WTC11 (cell line): Measurements from ENCODE around the gene PLXDC1. TPM values are rescaled to one million over a fixed set of nuclear protein-coding genes. Genes with fewer than 3 reads are reported as not detected.

ENCODE experiments used
- ATAC-seq: fragments of 200-7000 bp; cut with Tn5 transposase; 2 replicates; pipeline ENCODE4 v1.10.0; 2021; ENCODE audit warnings: mild to moderate bottlenecking, moderate library complexity
- CTCF ChIA-PET: fragments of 300-600 bp; sonication (Branson Sonifier 250); formaldehyde crosslinking; loops from one replicate; lab custom pipeline; 2021; ENCODE audit warnings: antibody characterized with exemption; lab: Charles Lee
- POLR2A ChIA-PET: fragments of 350-600 bp; sonication (Branson Sonifier 250); formaldehyde crosslinking; loops from one replicate; lab custom pipeline; 2021; ENCODE audit warnings: antibody characterized with exemption; lab: Charles Lee
- DNase-seq: peaks from one replicate; pipeline ENCODE4 v3.0.0; 2021; ENCODE audit warnings: low spot score
- H3K27ac Mint-ChIP-seq: 2 replicates; pipeline ENCODE4 v1.8.0; 2021; ENCODE audit warnings: mixed read lengths
- H3K27me3 Mint-ChIP-seq: 2 replicates; pipeline ENCODE4 v1.8.0; 2021; ENCODE audit warnings: low read depth, mild to moderate bottlenecking, moderate library complexity, mixed read lengths
- H3K36me3 Mint-ChIP-seq: 2 replicates; pipeline ENCODE4 v1.8.0; 2021; ENCODE audit warnings: mixed read lengths
- H3K4me1 Mint-ChIP-seq: 2 replicates; pipeline ENCODE4 v1.8.0; 2022; ENCODE audit warnings: mixed read lengths
- H3K4me3 Mint-ChIP-seq: 2 replicates; pipeline ENCODE4 v1.8.0; 2021; ENCODE audit warnings: mild to moderate bottlenecking, moderate library complexity, mixed read lengths
- H3K9me3 Mint-ChIP-seq: 2 replicates; pipeline ENCODE4 v1.8.0; 2021; ENCODE audit warnings: mixed read lengths
- CREM ChIP-seq: sonication (generic); formaldehyde crosslinking; IDR thresholded peaks from 2 replicates; pipeline ENCODE4 v1.8.1; 2022; ENCODE audit warnings: mild to moderate bottlenecking, missing genetic modification reagents, moderate library complexity
- FOXJ3 ChIP-seq: sonication (generic); formaldehyde crosslinking; IDR thresholded peaks from 2 replicates; pipeline ENCODE4 v1.9.0; 2021; ENCODE audit warnings: missing genetic modification reagents, mild to moderate bottlenecking, borderline replicate concordance
- HMGA2 ChIP-seq: fragments of 250-450 bp; sonication (Bioruptor Pico); IDR thresholded peaks from 2 replicates; pipeline ENCODE4 v1.4.0; 2021; ENCODE audit warnings: mild to moderate bottlenecking, moderate library complexity
- IRF1 ChIP-seq: sonication (generic); formaldehyde crosslinking; IDR thresholded peaks from 2 replicates; pipeline ENCODE4 v1.8.0; 2023; ENCODE audit warnings: missing genetic modification reagents
- MXD4 ChIP-seq: fragments of 250-450 bp; sonication (Bioruptor Pico); IDR thresholded peaks from 2 replicates; pipeline ENCODE4 v1.8.0; 2021; ENCODE audit warnings: mild to moderate bottlenecking, moderate library complexity, borderline replicate concordance
- OVOL2 ChIP-seq: fragments of 250-450 bp; sonication (Bioruptor Pico); IDR thresholded peaks from 2 replicates; pipeline ENCODE4 v1.9.0; 2021; ENCODE audit warnings: mild to moderate bottlenecking, borderline replicate concordance
- PREB ChIP-seq: sonication (generic); formaldehyde crosslinking; IDR thresholded peaks from 2 replicates; pipeline ENCODE4 v1.8.1; 2022; ENCODE audit warnings: mild to moderate bottlenecking, missing genetic modification reagents, moderate library complexity, borderline replicate concordance
- SMAD4 ChIP-seq: sonication (generic); formaldehyde crosslinking; IDR thresholded peaks from 2 replicates; pipeline ENCODE4 v1.8.0; 2022; ENCODE audit warnings: mild to moderate bottlenecking, missing genetic modification reagents
- TP53 ChIP-seq: sonication (generic); formaldehyde crosslinking; IDR thresholded peaks from 2 replicates; pipeline ENCODE4 v1.8.1; 2023; ENCODE audit warnings: mild to moderate bottlenecking, missing genetic modification reagents
- ZBTB21 ChIP-seq: sonication (generic); formaldehyde crosslinking; IDR thresholded peaks from 2 replicates; pipeline ENCODE4 v1.8.1; 2023; ENCODE audit warnings: mild to moderate bottlenecking, missing genetic modification reagents, borderline replicate concordance
- ZNF121 ChIP-seq: sonication (generic); formaldehyde crosslinking; IDR thresholded peaks from 2 replicates; pipeline ENCODE4 v1.8.0; 2023; ENCODE audit warnings: missing genetic modification reagents
- ZNF232 ChIP-seq: sonication (generic); formaldehyde crosslinking; IDR thresholded peaks from 2 replicates; pipeline ENCODE4 v1.8.0; 2022; ENCODE audit warnings: mild to moderate bottlenecking, missing genetic modification reagents
- ZNF425 ChIP-seq: fragments of 250-450 bp; sonication (Bioruptor Pico); conservative IDR thresholded peaks from 2 replicates; pipeline ENCODE4 v1.9.0; 2021; ENCODE audit warnings: mild to moderate bottlenecking
- total RNA-seq: library from RNA; stranded (reverse); gene quantifications from 3 replicates; pipeline ENCODE4 v1.2.3, GENCODE V29; 2021
- TF ChIP-seq, protein P1 (sequence below): sonication (generic); formaldehyde crosslinking; IDR thresholded peaks from 2 replicates; pipeline ENCODE4 v1.8.1; 2023; ENCODE audit warnings: mild to moderate bottlenecking, missing genetic modification reagents
- TF ChIP-seq, protein P2 (sequence below): sonication (generic); formaldehyde crosslinking; IDR thresholded peaks from 2 replicates; pipeline ENCODE4 v1.8.0; 2023; ENCODE audit warnings: missing genetic modification reagents, mild to moderate bottlenecking, borderline replicate concordance
- TF ChIP-seq, protein P3 (sequence below): sonication (generic); formaldehyde crosslinking; IDR thresholded peaks from 2 replicates; pipeline ENCODE4 v1.8.0; 2022; ENCODE audit warnings: mild to moderate bottlenecking, missing genetic modification reagents
- TF ChIP-seq, protein P4 (sequence below): sonication (generic); formaldehyde crosslinking; IDR thresholded peaks from 2 replicates; pipeline ENCODE4 v1.8.0; 2023; ENCODE audit warnings: mild to moderate bottlenecking, missing genetic modification reagents
- TF ChIP-seq, protein P5 (sequence below): sonication (generic); formaldehyde crosslinking; conservative IDR thresholded peaks from 2 replicates; pipeline ENCODE4 v1.8.1; 2022; ENCODE audit warnings: mild to moderate bottlenecking, missing genetic modification reagents

PLXDC1 gene
- total RNA-seq, 1 experiment from 2014 or later, result 5.4 TPM

GRCh38 chr17:39077866-39078265 is 73.6 kb downstream of the PLXDC1 start:
- no peak for DNase-seq
- H3K36me3 Mint-ChIP-seq, result no peaks in the 10 kb centered on the region
- no peak for TF ChIP-seq SMAD4 (CRISPR knock-in tag)
- TF ChIP-seq TP53 (CRISPR knock-in tag), result no peak
- TF ChIP-seq, protein P1, sequence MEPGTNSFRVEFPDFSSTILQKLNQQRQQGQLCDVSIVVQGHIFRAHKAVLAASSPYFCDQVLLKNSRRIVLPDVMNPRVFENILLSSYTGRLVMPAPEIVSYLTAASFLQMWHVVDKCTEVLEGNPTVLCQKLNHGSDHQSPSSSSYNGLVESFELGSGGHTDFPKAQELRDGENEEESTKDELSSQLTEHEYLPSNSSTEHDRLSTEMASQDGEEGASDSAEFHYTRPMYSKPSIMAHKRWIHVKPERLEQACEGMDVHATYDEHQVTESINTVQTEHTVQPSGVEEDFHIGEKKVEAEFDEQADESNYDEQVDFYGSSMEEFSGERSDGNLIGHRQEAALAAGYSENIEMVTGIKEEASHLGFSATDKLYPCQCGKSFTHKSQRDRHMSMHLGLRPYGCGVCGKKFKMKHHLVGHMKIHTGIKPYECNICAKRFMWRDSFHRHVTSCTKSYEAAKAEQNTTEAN (CRISPR knock-in tag), result no peak
- TF ChIP-seq FOXJ3, result no peak
- TF ChIP-seq, protein P2, sequence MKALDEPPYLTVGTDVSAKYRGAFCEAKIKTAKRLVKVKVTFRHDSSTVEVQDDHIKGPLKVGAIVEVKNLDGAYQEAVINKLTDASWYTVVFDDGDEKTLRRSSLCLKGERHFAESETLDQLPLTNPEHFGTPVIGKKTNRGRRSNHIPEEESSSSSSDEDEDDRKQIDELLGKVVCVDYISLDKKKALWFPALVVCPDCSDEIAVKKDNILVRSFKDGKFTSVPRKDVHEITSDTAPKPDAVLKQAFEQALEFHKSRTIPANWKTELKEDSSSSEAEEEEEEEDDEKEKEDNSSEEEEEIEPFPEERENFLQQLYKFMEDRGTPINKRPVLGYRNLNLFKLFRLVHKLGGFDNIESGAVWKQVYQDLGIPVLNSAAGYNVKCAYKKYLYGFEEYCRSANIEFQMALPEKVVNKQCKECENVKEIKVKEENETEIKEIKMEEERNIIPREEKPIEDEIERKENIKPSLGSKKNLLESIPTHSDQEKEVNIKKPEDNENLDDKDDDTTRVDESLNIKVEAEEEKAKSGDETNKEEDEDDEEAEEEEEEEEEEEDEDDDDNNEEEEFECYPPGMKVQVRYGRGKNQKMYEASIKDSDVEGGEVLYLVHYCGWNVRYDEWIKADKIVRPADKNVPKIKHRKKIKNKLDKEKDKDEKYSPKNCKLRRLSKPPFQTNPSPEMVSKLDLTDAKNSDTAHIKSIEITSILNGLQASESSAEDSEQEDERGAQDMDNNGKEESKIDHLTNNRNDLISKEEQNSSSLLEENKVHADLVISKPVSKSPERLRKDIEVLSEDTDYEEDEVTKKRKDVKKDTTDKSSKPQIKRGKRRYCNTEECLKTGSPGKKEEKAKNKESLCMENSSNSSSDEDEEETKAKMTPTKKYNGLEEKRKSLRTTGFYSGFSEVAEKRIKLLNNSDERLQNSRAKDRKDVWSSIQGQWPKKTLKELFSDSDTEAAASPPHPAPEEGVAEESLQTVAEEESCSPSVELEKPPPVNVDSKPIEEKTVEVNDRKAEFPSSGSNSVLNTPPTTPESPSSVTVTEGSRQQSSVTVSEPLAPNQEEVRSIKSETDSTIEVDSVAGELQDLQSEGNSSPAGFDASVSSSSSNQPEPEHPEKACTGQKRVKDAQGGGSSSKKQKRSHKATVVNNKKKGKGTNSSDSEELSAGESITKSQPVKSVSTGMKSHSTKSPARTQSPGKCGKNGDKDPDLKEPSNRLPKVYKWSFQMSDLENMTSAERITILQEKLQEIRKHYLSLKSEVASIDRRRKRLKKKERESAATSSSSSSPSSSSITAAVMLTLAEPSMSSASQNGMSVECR (CRISPR knock-in tag), result no peak
- TF ChIP-seq, protein P3, sequence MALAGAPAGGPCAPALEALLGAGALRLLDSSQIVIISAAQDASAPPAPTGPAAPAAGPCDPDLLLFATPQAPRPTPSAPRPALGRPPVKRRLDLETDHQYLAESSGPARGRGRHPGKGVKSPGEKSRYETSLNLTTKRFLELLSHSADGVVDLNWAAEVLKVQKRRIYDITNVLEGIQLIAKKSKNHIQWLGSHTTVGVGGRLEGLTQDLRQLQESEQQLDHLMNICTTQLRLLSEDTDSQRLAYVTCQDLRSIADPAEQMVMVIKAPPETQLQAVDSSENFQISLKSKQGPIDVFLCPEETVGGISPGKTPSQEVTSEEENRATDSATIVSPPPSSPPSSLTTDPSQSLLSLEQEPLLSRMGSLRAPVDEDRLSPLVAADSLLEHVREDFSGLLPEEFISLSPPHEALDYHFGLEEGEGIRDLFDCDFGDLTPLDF, result no peak
- no peak for TF ChIP-seq CREM
- no peak for TF ChIP-seq ZBTB21 (CRISPR knock-in tag)
- no peak for TF ChIP-seq HMGA2 (CRISPR knock-in tag)
- no peak for TF ChIP-seq PREB (CRISPR knock-in tag)
- TF ChIP-seq IRF1, result no peak
- no peak for TF ChIP-seq ZNF232 (CRISPR knock-in tag)
- no peak for TF ChIP-seq MXD4 (CRISPR knock-in tag)
- TF ChIP-seq, protein P4, sequence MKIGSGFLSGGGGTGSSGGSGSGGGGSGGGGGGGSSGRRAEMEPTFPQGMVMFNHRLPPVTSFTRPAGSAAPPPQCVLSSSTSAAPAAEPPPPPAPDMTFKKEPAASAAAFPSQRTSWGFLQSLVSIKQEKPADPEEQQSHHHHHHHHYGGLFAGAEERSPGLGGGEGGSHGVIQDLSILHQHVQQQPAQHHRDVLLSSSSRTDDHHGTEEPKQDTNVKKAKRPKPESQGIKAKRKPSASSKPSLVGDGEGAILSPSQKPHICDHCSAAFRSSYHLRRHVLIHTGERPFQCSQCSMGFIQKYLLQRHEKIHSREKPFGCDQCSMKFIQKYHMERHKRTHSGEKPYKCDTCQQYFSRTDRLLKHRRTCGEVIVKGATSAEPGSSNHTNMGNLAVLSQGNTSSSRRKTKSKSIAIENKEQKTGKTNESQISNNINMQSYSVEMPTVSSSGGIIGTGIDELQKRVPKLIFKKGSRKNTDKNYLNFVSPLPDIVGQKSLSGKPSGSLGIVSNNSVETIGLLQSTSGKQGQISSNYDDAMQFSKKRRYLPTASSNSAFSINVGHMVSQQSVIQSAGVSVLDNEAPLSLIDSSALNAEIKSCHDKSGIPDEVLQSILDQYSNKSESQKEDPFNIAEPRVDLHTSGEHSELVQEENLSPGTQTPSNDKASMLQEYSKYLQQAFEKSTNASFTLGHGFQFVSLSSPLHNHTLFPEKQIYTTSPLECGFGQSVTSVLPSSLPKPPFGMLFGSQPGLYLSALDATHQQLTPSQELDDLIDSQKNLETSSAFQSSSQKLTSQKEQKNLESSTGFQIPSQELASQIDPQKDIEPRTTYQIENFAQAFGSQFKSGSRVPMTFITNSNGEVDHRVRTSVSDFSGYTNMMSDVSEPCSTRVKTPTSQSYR (CRISPR knock-in tag), result no peak
- TF ChIP-seq OVOL2 (CRISPR knock-in tag), result no peak
- TF ChIP-seq, protein P5, sequence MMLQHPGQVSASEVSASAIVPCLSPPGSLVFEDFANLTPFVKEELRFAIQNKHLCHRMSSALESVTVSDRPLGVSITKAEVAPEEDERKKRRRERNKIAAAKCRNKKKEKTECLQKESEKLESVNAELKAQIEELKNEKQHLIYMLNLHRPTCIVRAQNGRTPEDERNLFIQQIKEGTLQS, result no peak
- TF ChIP-seq ZNF121 (CRISPR knock-in tag), result no peak
- TF ChIP-seq ZNF425, result no peak
- TF ChIP-seq, all 79 proteins: peak for 0
- Mint-ChIP-seq H3K27me3 (no peaks in the 10 kb centered on the region; the same call in 1 of the 2 replicates), H3K9me3 (no peaks in the 10 kb centered on the region), H3K27ac (no peak overlapping the region), H3K4me3 (no peak overlapping the region), H3K4me1 (peaks cover 17% of the 10 kb centered on the region)
- ChIA-PET POLR2A (no interaction called here), CTCF (interaction anchor here (1.3 to 1.8 kb wide), 2 partner anchors 15 to 95 kb away, joined by 3 to 7 read pairs; no protein-coding TSS in a partner anchor)
- ATAC-seq, result no peak; the same call in 1 of the 2 replicates
